Glomerular visceral epithelial cell (primary cell): Measurements from ENCODE around the gene CTTN.

Experiments
- DNase-seq: peaks from one replicate; pipeline ENCODE4 v3.0.0-alpha.2; 2016; ENCODE audit errors: extremely low spot score

Gene CTTN

DNA sequence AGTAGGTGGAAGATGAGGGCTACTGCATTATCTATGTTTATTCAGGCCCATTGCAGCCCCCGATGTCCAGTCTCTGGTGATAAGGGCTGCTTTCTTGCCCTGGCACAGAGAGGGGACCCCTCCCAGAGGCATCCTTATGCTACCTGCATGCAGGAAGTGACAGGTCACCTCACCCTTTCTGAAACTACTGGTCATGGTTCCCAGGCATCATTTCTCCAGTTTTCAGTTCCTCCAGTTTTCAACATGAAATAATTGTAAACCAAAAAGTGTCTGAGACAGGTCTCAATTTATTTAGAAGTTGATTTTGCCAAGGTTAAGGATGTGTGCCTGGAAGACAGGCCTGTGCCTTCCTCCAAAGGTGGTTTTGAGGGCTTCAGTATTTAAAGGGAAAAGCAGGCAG is 57.0 kb downstream of the CTTN start:
- no peak for DNase-seq

DNA sequence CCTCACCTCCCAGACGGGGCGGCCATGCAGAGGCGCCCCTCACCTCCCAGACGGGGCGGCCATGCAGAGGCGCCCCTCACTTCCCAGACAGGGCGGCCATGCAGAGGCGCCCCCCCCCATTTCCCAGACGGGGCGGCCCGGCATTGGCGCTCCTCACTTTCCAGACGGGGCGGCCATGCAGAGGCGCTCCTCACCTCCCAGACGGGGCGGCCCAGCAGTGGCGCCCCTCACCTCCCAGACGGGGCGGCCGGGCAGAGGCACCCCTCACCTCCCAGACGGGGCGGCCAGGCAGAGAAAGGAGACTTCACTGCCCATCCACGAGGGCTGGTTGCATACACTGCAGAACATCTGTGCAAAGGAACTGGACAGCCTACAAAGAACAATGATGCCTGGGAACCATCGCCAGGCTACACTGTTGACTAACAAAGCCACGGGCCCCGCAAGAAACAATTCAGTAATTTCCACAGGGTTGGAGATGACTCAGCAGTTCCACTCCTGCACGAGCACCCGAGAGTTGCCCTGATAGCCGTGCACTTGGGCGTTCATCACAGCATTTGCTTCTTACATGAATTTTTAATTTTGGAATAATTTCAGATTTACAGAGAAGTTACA is 58.7 kb downstream of the CTTN start:
- no peak for DNase-seq

DNA sequence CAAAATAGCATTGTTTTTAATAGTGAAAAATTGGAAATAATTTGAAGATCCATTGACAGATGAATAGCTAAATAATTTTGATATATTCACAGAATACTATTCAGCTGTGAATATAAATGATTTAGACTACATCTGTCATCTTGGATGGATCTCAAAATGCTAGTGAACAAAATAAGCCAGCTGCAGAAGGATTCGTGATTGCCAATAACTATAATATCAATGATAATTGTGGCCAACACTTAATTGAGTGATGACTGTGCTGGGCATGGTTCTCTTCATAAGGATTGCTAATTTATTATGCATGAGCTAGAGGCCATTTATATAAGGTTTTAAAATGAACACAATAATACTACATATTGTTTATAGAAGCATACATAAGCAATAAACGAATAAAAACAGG is 60.4 kb downstream of the CTTN start:
- no peak for DNase-seq

DNA sequence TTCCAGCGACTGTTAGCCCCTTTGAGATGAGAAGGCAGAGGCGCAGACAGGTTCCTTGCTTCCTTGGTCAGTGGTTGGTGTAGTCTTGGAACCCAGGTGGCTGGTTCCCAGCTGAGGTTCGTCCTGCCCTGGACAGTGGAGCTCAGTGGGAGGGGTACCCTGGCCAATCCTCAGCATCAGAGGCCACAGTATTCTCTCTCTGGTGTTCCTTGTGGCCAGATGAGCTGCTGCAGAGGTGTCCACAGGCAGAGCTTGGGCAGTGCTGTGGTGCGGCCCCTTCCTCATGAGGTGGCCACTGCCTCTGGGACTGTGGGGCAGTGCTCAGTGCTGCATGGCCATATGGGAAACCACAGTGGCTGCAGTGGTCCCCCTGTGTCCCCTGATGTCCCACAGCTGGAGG is 61.8 kb downstream of the CTTN start:
- no peak for DNase-seq

DNA sequence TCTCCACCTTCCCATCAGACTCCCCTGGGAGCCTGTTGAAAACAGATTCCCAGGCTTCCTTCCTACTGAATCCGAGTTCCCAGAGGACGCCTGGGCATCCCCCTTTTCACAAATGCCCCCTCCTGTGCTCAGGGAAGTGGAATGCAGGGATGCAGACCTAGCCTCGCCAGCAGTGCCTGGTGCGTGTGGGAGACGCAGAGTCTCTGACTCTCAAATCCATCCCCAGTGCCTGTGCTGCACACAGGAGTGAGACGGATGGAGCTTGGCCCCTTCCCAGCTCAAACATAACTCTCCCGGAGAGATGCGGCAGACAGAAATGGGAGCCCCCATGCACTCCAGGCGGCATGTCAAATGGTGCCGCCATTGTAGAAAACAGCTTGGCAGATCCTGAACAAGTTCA is 62.6 kb downstream of the CTTN start:
- DNase-seq = no peak

DNA sequence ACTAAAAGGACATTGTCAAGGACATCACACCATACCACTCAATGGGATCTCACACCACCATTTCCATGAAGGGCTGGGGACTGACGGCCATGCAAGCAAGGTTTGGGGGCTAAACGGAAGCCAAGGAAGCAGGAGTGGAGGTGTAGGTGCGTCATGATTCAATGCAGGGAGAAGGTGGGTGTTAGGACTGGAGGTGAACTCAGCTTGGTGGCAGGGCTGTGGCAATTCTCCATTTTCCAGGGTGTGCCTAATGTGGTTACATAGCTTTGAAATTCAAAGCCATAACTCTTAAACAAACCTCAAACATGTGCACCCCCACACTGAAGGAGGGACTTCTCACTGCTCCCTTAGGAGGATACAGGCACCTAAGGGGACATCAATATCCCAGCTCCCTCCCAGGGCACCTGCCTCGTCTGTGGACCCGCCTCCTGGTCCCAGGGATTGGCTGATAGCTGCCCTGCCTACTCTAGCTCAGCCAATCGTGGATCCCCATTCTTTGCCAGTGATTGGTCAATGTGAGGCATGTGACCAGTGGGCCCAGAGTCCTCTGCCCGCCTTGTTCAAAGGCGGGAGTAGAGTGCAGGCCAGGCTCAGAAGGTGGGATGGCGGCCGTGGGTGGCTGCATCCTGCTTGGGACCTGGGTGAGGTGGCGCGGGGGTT is 64.6 kb downstream of the CTTN start:
- DNase-seq = no peak

DNA sequence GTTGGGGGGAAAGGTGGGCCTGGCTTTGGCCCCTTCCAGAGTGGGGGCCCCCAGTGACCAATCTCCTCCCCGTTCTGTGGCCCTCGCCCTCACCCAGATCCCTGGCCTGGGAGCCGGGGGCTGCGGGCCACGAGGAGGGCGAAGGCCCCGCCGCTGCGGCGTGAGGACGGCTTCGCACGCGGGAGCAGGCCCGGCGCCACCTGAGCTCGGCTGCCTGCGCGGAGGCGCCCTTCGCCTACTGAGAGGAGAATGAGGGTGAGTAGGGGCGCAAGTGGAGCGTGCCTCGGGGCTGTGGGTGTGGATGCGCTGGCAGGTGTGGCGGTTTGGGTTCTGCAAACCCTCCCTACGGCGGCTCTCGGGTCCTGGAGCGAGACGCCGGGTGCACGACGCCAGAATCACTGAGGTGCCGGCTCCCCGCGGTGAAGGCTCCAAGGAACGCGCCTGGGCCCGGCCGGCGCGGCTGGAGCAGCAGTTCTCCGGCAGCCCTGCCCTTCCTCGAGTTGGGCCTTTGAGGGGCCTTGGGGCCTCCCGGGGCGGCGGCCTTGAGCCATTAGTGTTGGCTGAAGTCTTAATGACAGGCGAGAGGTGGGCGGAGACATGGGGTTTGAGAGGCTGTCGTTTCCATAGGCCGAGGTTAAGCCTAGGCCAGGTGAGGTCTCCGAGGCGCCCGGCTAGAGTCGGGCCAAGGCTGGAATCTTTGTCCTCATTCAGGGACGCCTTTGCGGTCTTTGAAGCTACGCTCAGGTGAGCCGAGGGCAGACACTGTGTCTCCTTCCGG is 65.3 kb downstream of the CTTN start:
- DNase-seq = no peak

DNA sequence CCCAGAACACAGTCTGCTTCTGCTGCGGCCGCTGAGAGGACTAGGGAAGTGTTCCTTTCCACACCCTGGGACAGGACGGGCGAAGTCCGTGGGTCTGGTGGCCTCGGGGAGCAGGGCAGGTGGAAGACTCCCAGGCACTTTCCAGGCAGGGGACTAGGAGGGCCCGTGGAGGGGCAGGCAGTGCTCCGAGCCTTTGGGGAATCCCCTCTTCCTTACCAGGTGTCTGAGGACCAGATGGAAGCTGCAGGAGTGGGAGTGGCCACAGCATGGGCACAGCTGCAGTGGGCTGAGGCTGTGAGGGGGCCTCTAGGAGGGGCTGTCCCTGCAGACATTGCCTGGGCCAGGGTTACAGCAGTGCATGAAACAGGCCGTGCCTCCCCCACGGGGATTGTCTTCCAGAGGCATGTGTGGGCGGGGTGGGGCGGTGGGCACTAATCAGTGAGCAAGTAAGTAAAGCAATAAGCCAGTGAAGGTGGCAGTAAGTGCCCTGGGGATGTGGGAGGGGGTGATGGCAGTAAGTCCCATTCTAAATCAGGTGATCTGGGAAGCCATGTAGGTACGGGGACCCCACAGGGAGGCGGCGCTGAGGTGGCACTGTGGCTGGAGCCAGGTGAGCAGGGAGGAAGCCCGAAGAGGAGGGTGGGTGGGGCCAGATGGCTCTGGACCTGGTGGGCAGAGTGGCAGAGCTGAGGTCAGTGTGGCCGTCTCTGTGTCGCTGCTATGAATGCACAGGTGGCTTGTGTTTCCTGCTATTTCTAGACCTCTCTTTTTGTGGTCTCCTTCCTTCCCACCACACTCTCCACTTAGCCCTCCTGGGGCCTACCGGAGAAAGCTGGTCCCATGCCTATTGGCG is 66.4 kb downstream of the CTTN start:
- DNase-seq = no peak

DNA sequence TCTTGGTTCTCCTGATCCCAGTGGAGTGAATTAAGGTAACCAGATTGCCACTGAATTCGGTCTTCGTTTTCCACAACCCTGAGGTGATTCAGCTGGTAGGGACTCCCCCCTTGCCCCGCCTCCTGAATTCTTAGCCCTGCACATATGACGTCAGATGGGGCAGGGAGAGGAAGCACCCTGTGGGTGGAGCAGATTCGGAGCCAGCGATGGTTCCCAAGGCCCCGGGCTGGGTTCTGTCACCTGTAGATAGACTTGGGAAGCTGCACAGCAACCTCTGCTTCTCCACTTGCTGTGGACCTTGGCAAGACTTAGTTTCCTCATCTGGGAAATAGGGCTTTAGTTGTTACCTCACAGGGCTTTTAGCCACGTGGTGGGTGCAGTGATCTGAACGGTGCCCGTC is 67.8 kb downstream of the CTTN start:
- DNase-seq = no peak

DNA sequence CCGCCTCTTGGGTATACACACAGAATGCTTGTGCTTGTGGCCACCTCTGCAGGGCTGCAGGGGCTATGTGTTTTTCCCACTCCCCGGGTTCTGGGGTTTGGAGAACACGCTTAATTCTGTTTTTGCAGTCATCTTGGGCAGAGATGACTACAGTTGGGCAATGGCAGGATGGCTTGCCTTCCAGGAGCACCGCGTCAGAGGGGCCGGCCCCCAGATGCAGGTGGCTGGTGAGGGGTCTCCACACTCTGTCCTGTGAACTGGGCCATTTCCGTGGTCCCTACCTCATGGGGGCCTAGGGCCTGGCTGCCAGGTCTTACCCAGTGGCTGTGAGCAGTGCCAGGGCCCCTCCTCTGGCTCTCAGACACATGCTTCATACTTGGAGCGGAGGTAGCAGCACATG is 68.3 kb downstream of the CTTN start:
- DNase-seq = no peak

DNA sequence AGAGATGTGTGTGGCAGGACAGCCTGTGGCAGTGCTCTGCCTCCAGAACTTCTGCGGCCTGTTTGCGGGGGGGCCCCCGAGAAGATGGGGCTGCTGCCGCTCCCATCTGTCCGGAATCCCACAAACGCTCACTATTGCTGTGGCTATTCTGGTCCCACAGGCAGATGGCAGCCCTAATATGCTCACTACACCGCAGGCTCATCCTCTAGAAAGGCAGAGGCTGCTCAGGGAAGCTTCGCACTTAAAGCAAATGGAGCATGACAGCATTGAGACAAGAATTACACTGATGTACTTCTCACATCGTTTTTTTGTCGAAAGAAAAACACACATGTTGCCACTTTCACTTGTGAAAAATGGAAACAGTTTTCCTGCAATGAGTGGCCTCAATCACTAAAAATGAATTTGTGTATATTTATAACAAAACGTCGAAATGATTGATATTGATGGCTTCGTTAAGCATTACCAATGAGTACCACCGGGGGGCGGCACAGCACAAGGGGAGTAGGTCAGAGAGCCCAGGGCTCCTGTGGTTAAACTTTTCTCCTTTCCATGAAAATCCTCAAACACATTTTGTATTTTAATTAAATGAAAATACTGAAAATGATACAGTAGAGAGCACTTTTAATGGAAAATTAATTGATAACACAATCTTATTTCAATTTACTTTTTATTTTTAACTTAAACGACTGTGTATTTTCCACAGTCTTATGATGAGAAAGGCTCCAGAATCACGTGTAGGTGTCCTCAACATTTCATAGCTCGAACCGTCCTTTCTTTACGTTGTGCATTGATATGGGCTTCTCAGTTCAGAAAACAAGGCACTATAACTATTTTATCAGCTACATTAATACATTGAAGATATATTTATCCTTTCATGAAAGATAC is 69.1 kb downstream of the CTTN start:
- peak; percentile 60 for DNase-seq

DNA sequence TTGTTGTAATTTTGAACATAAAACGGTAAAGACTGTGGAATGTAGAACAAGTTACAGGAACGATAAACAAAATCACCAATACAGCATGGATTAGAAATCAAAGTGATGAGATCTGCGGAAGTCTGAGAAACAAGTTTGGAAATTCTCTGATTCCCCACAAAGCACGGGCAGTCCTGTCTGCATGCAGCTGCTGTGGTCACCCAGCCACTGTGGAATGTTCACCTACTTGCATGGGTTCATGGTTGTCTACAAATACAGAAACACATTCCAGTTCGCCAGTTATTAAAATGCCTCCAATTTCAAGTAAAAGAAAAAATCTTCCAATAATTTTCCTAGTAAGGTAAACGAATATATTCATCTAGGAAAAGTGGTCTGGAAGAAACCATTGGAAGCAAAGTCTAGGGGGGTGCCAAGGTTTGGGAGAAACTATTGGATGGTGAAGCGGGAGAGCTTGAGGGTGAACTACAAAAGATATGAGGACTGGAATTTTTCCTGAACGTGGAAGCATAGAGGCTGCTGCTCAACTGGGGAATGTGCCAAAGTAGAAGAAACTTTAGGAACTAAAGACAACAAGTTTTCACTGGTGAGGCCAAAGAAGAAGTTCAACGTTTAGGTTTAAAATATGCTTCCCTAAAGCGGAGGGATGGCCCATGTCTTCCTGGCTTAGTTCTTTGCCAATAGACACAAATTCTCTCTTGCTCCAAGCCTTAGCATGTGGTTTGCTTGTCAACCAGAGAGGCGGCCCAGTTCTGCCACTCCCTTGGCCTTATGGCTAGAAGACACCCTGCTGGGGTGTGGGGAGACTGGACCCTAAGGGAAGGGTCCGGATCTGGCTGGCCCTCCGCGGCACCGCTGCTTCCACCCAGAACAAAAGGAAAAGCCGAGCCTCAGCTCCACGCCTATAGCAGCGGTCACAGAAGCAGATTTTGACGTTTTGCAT is 70.2 kb downstream of the CTTN start:
- DNase-seq = no peak

DNA sequence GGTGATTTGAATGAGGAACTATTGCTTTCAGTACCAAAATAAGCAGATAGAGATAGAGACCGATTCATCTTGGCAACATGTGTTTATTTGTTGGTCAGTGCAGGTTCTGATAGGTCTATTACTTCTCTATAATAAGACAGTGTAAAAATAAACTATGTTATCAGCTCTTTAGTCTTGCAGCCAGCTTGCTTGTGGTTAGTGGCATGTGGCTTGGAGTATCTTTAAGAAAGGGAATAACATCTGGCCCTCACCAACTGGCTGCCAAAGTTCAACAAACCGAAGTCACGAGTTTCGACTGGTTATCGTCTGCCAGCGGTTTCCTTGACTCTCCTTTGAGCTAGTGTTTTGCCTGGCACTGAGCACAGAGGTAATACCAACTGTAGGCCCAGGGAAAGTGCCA is 71.8 kb downstream of the CTTN start:
- no peak for DNase-seq

DNA sequence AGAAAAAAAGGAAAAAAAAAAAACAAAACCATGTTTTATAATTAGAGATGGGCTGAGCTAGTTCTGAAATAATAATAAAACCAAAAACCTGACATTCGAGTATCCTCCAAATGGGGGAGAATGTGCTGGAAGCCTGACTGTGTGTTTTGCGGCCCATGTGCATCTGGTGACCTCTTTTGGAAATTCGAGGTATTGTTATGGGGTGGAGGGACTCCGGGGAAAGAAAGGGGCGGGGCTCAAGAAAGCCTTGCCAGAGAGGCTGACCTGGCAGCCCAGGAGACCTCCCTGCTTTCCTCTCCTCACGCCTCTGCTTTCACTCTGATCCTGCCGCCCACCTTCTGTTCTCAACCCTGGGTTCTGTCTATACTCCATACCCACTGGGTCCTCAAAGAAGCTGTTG is 72.9 kb downstream of the CTTN start:
- DNase-seq = no peak

DNA sequence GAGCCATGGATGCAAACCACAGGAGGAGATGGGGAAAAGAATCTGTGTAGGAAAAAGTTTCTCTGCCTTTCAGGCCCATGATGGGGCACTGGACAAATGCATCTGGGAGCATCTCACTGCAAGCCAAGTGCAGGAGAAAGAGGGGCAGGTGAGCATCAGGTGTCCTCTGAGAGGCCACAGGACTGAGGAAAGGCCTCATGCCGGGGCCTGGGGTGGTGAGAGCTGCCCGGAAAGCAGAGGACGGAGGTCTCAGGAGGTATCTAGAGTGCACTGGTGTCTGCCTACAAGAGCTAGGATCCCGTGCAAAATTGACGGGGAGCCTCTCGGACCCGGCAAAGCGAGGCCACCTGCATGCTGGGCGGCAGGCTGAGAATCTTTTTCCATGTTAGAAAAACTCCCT is 73.9 kb downstream of the CTTN start:
- no peak for DNase-seq

DNA sequence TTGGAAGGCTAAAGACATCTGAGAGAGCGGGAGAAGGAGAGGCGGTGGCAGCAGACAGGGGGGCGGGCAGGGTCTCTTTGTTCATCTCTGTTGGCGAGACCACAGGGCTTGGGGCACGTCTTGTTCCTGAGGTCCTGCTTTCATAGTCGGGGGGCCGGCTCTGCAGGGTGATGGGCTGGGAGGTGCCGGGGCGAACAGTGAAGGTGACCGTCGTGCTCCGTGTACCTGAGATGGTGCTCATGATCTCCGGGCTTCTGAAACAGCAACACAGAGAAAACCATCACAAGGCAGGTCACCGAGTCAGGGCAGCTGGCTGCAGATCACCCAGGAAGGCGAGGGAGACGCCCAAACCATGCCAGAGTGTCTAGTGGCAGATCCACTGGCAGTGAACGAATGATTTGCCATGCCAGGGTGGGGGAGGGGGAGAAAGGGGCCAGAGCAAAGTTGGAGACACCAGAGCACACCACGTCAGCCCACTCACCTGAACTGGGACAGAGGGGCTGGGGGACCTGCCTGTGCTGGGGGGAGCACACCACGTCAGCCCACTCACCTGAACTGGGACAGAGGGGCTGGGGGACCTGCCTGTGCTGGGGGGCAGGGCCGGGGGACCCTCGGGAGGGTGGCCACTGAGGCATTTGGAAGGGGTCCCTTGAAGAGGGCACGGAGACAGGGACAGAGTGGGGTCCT is 75.0 kb downstream of the CTTN start:
- DNase-seq = no peak

DNA sequence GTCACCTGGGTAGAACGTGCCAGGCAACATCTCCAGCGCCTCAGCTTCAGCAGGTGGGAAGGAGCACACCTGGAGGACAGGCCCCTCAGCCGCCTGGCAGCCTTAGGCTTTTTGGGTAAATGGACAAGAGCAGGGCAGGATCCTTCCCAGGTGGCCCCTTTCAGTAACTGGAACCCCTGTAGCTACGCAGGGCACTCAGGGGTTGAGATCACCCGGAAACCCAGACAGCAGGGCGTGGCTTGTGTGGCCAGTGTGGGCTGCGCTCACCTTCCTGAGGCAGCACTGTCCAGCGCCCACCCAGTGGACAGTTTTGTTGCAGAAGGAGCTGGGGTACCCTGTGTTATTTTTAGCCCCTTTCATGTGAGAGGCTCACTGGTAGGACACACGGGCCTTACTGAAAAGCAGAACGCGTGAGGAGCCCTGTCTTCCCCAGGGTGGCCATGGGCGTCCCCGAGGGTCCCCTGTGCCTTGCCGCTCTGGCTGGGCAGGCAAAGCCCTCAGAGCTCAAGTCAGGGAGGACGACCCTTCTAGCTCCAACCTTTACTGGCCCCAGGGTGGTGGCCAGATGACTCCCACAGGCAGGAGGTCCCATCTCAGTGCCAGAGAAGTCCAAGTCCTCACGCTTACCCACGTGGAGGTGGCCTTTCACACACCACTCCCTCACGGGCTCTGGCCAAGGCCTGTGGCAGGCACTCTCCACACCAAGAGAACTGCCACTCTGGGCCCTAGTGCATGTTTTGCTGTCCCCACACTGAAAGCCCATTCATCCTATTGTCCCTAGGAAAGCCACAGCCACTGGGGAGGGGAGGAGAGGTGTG is 75.8 kb downstream of the CTTN start:
- no peak for DNase-seq

DNA sequence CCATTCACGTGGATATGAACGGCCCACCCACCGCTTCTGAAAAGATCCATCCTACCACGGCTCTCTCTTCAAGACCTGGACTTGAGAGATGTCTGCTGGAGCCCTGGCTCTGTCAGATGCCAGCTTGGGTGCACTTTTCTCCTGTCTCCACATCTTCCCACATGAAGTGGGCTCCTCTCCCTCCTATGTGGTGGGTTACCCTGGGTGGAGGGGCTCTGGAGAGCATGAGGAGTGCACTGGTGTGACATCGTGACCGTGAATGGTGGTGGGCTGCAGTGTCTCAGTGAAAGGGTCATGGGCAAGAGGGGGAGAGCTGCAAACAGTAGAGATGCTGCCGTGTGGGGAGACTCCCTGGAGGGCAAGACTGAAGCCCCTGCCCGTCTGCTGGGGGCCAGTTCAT is 76.4 kb downstream of the CTTN start:
- no peak for DNase-seq

DNA sequence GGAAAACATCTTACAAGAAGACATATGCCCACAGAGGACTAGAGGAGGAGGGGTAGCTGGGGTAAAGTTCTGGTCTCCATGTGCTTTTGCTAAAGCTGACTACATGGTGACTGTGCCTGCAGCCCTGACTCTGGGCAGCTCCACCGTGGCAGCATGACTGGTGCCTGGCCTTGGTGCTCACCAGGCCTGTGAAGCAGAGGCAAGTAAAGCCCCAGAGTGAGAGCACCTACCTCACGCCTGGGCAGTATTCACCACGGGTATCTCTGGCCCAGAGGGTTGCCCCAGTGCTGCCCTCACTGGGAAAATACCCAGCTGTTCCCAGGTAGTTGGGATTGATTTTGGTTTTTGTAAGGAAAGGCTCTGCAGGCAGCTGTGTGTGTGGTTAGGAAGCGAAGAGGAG is 78.3 kb downstream of the CTTN start:
- DNase-seq = no peak
